OCI-LY3 (cell line): ENCODE measurements around the gene AEN.

ENCODE experiments used
- EZH2phosphoT487 ChIP-seq: fragments of 200-600 bp; shearing (Covaris generic); IDR thresholded peaks from 2 replicates; pipeline ENCODE4 v1.6.1; 2018; ENCODE audit warnings: antibody characterized with exemption, mixed run types, low read depth
- TF ChIP-seq, protein P1 (sequence below): fragments of 200-600, 300-600 bp; sonication (generic); IDR thresholded peaks from 2 replicates; pipeline ENCODE4 v1.5.1; 2014; ENCODE audit warnings: antibody characterized with exemption, low read length, low read depth

DNA sequence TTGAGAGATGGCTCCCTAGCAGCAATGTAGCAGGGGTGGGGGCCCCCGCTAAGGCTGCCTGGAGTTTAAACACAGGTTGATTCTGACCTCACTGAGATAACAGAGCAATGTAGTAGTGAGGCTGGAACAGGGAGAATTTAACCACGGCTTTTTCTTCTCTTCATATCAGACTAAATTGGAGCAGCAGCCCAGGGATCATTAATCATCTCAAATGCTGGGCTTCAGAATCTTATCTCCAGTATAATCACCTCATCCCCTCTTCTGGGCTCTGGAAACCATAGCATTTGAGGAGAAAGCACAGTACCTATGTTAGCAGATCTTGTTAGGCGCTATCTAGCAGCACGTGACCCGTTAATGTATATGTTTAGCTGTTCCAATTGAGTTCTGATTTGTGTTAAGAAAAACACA, 49.3 kb upstream of the AEN start:
- TF ChIP-seq, protein P1, sequence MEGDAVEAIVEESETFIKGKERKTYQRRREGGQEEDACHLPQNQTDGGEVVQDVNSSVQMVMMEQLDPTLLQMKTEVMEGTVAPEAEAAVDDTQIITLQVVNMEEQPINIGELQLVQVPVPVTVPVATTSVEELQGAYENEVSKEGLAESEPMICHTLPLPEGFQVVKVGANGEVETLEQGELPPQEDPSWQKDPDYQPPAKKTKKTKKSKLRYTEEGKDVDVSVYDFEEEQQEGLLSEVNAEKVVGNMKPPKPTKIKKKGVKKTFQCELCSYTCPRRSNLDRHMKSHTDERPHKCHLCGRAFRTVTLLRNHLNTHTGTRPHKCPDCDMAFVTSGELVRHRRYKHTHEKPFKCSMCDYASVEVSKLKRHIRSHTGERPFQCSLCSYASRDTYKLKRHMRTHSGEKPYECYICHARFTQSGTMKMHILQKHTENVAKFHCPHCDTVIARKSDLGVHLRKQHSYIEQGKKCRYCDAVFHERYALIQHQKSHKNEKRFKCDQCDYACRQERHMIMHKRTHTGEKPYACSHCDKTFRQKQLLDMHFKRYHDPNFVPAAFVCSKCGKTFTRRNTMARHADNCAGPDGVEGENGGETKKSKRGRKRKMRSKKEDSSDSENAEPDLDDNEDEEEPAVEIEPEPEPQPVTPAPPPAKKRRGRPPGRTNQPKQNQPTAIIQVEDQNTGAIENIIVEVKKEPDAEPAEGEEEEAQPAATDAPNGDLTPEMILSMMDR: no peak
- TF ChIP-seq EZH2phosphoT487: no peak
